ENCODE data around the gene RAB37. TPM values are rescaled to one million over a fixed set of nuclear protein-coding genes. Genes with fewer than 3 reads are reported as not detected.

RAB37 gene
- total and polyA plus RNA-seq, 2 donors (not counting 1 experiment from before 2014, with no cell fraction given), result 67.6 to 76.8 TPM

DNA sequence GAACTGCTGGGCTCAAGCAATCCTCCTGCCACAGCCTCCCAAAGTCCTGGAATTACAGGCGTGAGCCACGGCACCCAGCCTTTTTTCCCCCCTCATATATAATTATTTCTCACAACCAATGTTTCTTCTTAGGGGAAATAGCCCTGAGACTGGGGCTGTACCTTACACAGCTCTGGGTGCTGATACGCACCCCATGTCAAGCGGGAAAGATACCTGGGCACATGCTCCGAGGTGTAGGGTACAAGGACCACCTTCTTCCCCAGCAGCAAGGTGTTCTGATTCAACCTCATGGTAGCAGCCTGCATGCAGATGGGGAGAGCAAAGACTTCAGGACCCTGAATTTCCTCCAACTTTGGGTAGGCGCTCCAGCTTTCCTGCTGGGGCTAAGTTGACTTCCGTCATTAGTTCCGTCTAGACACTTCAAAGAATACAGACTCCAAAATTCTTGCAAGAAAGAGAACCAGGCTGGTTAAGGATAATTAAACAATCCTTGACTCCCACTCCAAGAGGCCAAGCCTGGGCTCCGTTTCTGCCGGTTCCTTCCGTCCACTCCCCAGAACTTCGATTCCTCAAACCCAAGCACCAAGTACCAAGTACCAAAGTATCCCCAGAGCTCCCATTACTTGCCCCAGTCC, 38.5 kb downstream of the RAB37 start:
- Histone ChIP-seq H3K79me2 (ENCODE audit: control insufficient read depth, insufficient read depth, low read length) (peaks cover 27% of the 10 kb centered on the region), H3K9me3 (ENCODE audit: control extremely low read depth in 1 of 3, control insufficient read depth in 2 of 3, insufficient read depth in 1 of 3, low read length in 2 of 3) (no peaks in the 10 kb centered on the region), H4K20me1 (ENCODE audit: control insufficient read depth, insufficient read depth, low read length, poor library complexity, severe bottlenecking) (peaks cover 55% of the 10 kb centered on the region), H2AFZ (ENCODE audit: insufficient read depth, low read depth, low read length, poor library complexity, severe bottlenecking) (peak overlapping the region; percentile 88), H3K4me1 (ENCODE audit: control insufficient read depth in 2 of 2, insufficient read depth in 2 of 2, low read length in 2 of 2) (peaks cover 33 to 38% of the 10 kb centered on the region in 2 donors), H3K4me3 (ENCODE audit: control extremely low read depth in 1 of 5, extremely low read depth in 1 of 5, insufficient read depth in 1 of 5, low read depth in 2 of 5, low read length in 4 of 5) (peak overlapping the region; percentile 66 to 79 (median 77)), H3K4me2 (replicated peaks; ENCODE audit: low read depth, low read length, poor library complexity, severe bottlenecking) (peak overlapping the region; percentile 86), H3K27me3 (replicated peaks in 1 of 4; ENCODE audit: control extremely low read depth in 1 of 4, control insufficient read depth in 3 of 4, insufficient read depth in 4 of 4, low read length in 3 of 4) (no peaks in the 10 kb centered on the region), H3K36me3 (replicated peaks in 1 of 2; ENCODE audit: control extremely low read depth in 1 of 2, control insufficient read depth in 1 of 2, extremely low read depth in 1 of 2, insufficient read depth in 2 of 2, low read length in 1 of 2) (peaks cover 1 to 36% of the 10 kb centered on the region in 2 experiments), H3K9ac (ENCODE audit: low read length) (peak overlapping the region; percentile 80), H3K27ac (ENCODE audit: low read length in 2 of 2) (peak overlapping the region; percentile 39 to 75)
- Mint-ChIP-seq H3K4me3 (peak overlapping the region; percentile 99), H3K9me3 (ENCODE audit: insufficient read depth) (no peaks in the 10 kb centered on the region), H3K27me3 (no peaks in the 10 kb centered on the region), H3K27ac (peak overlapping the region; percentile 96), H3K4me1 (peaks cover 54% of the 10 kb centered on the region)
- CTCF ChIA-PET, result interaction anchor here (1.4 to 9.5 kb wide), 4 partner anchors 16 to 118 kb away, joined by 4 to 191 read pairs (median 26); no protein-coding TSS in a partner anchor
- ATAC-seq (ENCODE audit: low read depth) (no peak), DNase-seq (no peak)
- intact Hi-C loops (cut with micrococcal nuclease), result loop anchor here (1.0 to 5.0 kb wide), 3 partner anchors 27 to 98 kb away; partner anchors contain the start of genes NHERF1 and RAB37
- 33% methylated on average over 12 of the region's 12 CpGs for WGBS (ENCODE audit: insufficient coverage)
- TF ChIP-seq EZH2 (IDR thresholded peaks at IDR 0.05; ENCODE audit: borderline replicate concordance, insufficient read depth, low read depth, low read length, poor library complexity, severe bottlenecking) (no peak), CTCF (IDR thresholded peaks at IDR 0.05) (no peak)
- POLR2A ChIA-PET, result interaction anchor here (0.7 to 3.3 kb wide), 6 partner anchors 26 to 134 kb away, joined by 4 to 18 read pairs (median 10); partner anchors contain the start of gene RAB37
